Mesendoderm (in vitro differentiated cells): ENCODE results near the gene CCR9.

ENCODE experiments used
- DNase-seq: peaks from one replicate; pipeline ENCODE4 v3.0.0; 2013
- H2AK5ac ChIP-seq: 2 replicates; pipeline ENCODE4 v1.6.1; 2013; ENCODE audit warnings: low read length, inconsistent platforms
- H2BK120ac ChIP-seq: 2 replicates; pipeline ENCODE4 v1.6.1; 2013; ENCODE audit warnings: low read depth, mild to moderate bottlenecking, low read length, moderate library complexity, mixed read lengths
- H2BK15ac ChIP-seq: replicated peaks from 2 replicates; pipeline ENCODE4 v1.6.1; 2013; ENCODE audit warnings: low read depth, mild to moderate bottlenecking, moderate library complexity
- H2BK5ac ChIP-seq: 2 replicates; pipeline ENCODE4 v1.6.1; 2013; ENCODE audit warnings: low read length, inconsistent platforms
- H3K18ac ChIP-seq: 2 replicates; pipeline ENCODE4 v1.6.1; 2013; ENCODE audit warnings: mild to moderate bottlenecking, low read length, mixed read lengths
- H3K23ac ChIP-seq: one replicate; pipeline ENCODE4 v1.6.1; 2013; ENCODE audit warnings: low read length
- H3K27ac ChIP-seq: 2 replicates; pipeline ENCODE4 v1.5.1; 2013; ENCODE audit warnings: low read depth, mild to moderate bottlenecking, inconsistent platforms, low read length, moderate library complexity
- H3K27me3 ChIP-seq: 2 replicates; pipeline ENCODE4 v1.6.1; 2013; ENCODE audit warnings: low read length, control low read depth, mild to moderate bottlenecking, inconsistent platforms; ENCODE audit not compliant: insufficient read depth, poor library complexity
- H3K36me3 ChIP-seq: 2 replicates; pipeline ENCODE4 v1.6.1; 2013; ENCODE audit warnings: low read length, inconsistent platforms; ENCODE audit not compliant: control insufficient read depth, insufficient read depth
- H3K4ac ChIP-seq: one replicate; pipeline ENCODE4 v1.6.1; 2013; ENCODE audit warnings: low read depth, mild to moderate bottlenecking, low read length, moderate library complexity
- H3K4me1 ChIP-seq: 2 replicates; pipeline ENCODE4 v1.6.1; 2013; ENCODE audit warnings: low read depth, low read length, inconsistent platforms; ENCODE audit not compliant: control insufficient read depth
- H3K4me2 ChIP-seq: 2 replicates; pipeline ENCODE4 v1.6.1; 2013; ENCODE audit warnings: low read length
- H3K4me3 ChIP-seq: 2 replicates; pipeline ENCODE4 v1.5.1; 2013; ENCODE audit warnings: mild to moderate bottlenecking, low read length
- H3K56ac ChIP-seq: one replicate; pipeline ENCODE4 v1.6.1; 2013; ENCODE audit warnings: low read length
- H3K79me1 ChIP-seq: 2 replicates; pipeline ENCODE4 v1.6.1; 2013; ENCODE audit warnings: low read length, inconsistent platforms
- H3K79me2 ChIP-seq: 2 replicates; pipeline ENCODE4 v1.6.1; 2013; ENCODE audit warnings: mild to moderate bottlenecking, low read length; ENCODE audit not compliant: control insufficient read depth, insufficient read depth
- H3K9ac ChIP-seq: 2 replicates; pipeline ENCODE4 v1.6.1; 2013; ENCODE audit warnings: low read length, inconsistent platforms
- H4K5ac ChIP-seq: one replicate; pipeline ENCODE4 v1.6.1; 2013; ENCODE audit warnings: low read length
- H4K8ac ChIP-seq: one replicate; pipeline ENCODE4 v1.6.1; 2013; ENCODE audit warnings: low read depth, mild to moderate bottlenecking, control low read depth, low read length, moderate library complexity
- WGBS: extraction: QIAGEN DNeasy Blood & Tissue Kit; methylation state at CpG from one replicate; pipeline ENCODE4 v1.1.7; 2013; ENCODE audit warnings: low lambda C conversion rate, missing lambda C conversion rate; ENCODE audit not compliant: insufficient coverage; ENCODE audit errors: extremely low coverage; 5-methylcytosine and 5-hydroxymethylcytosine counted together

Gene CCR9

DNA sequence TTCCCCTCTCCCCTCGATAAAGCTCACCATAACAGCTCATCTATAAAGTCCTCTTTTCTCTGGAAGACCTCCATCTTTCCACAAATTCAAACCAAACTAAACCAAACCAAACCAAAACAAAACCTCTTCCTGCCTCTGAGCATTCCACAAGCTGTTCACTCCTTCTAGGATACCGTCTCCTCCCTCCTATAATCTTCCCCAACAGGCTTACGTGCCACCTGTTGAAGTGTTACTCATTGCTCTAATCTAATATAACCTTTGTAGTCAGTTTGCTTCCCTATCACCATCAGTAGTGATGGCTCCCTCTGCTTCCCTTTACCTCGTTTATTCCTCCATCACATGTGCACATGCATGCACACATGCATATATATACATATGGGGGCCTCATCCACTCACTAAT, 12.7 kb upstream of the CCR9 start:
- Histone ChIP-seq H3K27ac (no peak overlapping the region), H2BK120ac (no peak overlapping the region), H2BK15ac (no peak overlapping the region), H4K5ac (no peak overlapping the region), H3K9ac (no peak overlapping the region), H3K4me3 (no peak overlapping the region), H3K79me1 (no peaks in the 10 kb centered on the region), H2BK5ac (no peak overlapping the region), H3K36me3 (no peaks in the 10 kb centered on the region), H2AK5ac (no peak overlapping the region), H3K18ac (no peak overlapping the region), H3K27me3 (no peaks in the 10 kb centered on the region), H4K8ac (no peak overlapping the region), H3K4me1 (no peaks in the 10 kb centered on the region), H3K4me2 (no peak overlapping the region), H3K4ac (no peak overlapping the region), H3K79me2 (no peaks in the 10 kb centered on the region), H3K23ac (no peak overlapping the region), H3K56ac (no peak overlapping the region)
- WGBS = no CpG with 5 or more reads among the region's 4 CpGs
- DNase-seq = no peak

DNA sequence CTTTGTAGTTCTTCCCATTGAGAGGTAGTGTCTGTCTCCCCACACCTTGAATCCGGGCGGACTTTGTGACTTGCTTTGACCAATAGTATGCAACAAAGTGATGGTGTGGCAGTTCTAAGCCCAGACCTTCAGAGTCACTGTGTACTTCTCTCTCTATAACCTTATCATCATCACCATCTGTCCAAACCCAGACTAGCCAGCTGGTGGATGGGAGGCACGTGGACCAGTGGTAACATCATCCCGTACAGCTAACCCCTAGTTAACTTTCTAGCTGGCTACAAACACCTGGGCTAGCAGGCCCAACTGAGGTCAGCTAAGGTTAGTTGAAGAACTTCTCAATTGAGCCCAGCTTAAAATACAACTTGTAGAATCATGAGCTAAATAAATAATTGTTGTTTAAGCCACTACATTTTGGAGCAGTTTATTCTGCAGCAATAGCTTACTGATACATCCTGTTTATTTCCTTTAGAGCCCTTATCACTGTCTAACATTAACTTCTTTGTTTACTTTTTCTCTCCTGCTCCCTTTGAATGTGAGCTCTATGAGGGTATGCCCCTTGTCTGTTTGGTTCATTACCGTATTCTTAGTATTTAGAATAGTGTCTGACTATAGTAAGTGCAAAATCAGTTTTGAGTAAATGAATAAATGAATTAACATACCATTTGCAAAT, 11.5 kb upstream of the CCR9 start:
- H3K18ac ChIP-seq = no peak overlapping the region
- H3K4me1 ChIP-seq = no peaks in the 10 kb centered on the region
- H3K4me3 ChIP-seq = no peak overlapping the region
- H2AK5ac ChIP-seq = no peak overlapping the region
- WGBS = no CpG with 5 or more reads among the region's 5 CpGs
- no peak overlapping the region for H3K23ac ChIP-seq
- no peaks in the 10 kb centered on the region for H3K27me3 ChIP-seq
- no peak overlapping the region for H3K56ac ChIP-seq
- H4K5ac ChIP-seq = no peak overlapping the region
- no peak overlapping the region for H3K27ac ChIP-seq
- H2BK15ac ChIP-seq = no peak overlapping the region
- H3K9ac ChIP-seq = no peak overlapping the region
- no peaks in the 10 kb centered on the region for H3K36me3 ChIP-seq
- no peaks in the 10 kb centered on the region for H3K79me1 ChIP-seq
- H3K79me2 ChIP-seq = no peaks in the 10 kb centered on the region
- H4K8ac ChIP-seq = no peak overlapping the region
- H3K4ac ChIP-seq = no peak overlapping the region
- H2BK5ac ChIP-seq = no peak overlapping the region
- H3K4me2 ChIP-seq = no peak overlapping the region
- H2BK120ac ChIP-seq = no peak overlapping the region
- no peak for DNase-seq

DNA sequence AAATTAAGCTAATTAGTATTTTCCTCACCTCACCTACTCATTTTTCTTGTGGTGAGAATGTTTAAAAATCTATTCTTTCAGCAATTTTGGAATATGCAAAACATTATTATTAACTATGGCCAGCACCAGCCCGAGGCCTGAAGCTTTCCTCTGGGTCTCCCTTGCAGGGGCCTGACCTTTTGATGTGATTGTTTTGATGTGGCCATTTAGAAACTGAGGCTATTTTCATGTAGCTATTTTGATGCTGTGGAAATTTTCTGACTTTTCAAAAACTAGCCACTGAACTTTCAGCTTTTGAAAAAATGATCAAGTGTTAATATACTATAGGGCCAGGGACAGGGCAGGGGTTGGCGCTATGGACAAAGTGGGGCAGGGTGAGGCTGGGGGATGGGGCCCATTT, 8.2 kb upstream of the CCR9 start:
- no peak overlapping the region for H3K9ac ChIP-seq
- H2BK120ac ChIP-seq = no peak overlapping the region
- no peak overlapping the region for H4K8ac ChIP-seq
- H2AK5ac ChIP-seq = no peak overlapping the region
- no peak overlapping the region for H3K56ac ChIP-seq
- no peaks in the 10 kb centered on the region for H3K36me3 ChIP-seq
- H3K27ac ChIP-seq = no peak overlapping the region
- no peak overlapping the region for H3K4me2 ChIP-seq
- H3K23ac ChIP-seq = no peak overlapping the region
- no peak overlapping the region for H3K4ac ChIP-seq
- no peak overlapping the region for H3K18ac ChIP-seq
- WGBS = no CpG with 5 or more reads among the region's 2 CpGs
- H3K79me1 ChIP-seq = no peaks in the 10 kb centered on the region
- no peak overlapping the region for H4K5ac ChIP-seq
- H3K4me3 ChIP-seq = no peak overlapping the region
- no peak overlapping the region for H2BK15ac ChIP-seq
- H3K27me3 ChIP-seq = no peaks in the 10 kb centered on the region
- H3K4me1 ChIP-seq = no peaks in the 10 kb centered on the region
- no peak for DNase-seq
- no peak overlapping the region for H2BK5ac ChIP-seq
- no peaks in the 10 kb centered on the region for H3K79me2 ChIP-seq

GRCh38 chr3:45880725-45881077, 5.6 kb upstream of the CCR9 start:
- H3K23ac ChIP-seq = no peak overlapping the region
- no CpG with 5 or more reads among the region's 3 CpGs for WGBS
- no peak overlapping the region for H4K5ac ChIP-seq
- no peak overlapping the region for H3K4me2 ChIP-seq
- H3K36me3 ChIP-seq = no peaks in the 10 kb centered on the region
- no peak overlapping the region for H2BK120ac ChIP-seq
- no peak overlapping the region for H3K4ac ChIP-seq
- no peak overlapping the region for H3K27ac ChIP-seq
- H4K8ac ChIP-seq = no peak overlapping the region
- H2BK15ac ChIP-seq = no peak overlapping the region
- no peaks in the 10 kb centered on the region for H3K79me2 ChIP-seq
- no peaks in the 10 kb centered on the region for H3K79me1 ChIP-seq
- no peak overlapping the region for H3K56ac ChIP-seq
- H2AK5ac ChIP-seq = no peak overlapping the region
- H3K9ac ChIP-seq = no peak overlapping the region
- DNase-seq = no peak
- no peaks in the 10 kb centered on the region for H3K4me1 ChIP-seq
- H2BK5ac ChIP-seq = no peak overlapping the region
- no peaks in the 10 kb centered on the region for H3K27me3 ChIP-seq
- no peak overlapping the region for H3K4me3 ChIP-seq
- H3K18ac ChIP-seq = no peak overlapping the region

GRCh38 chr3:45881078-45882022, 5.0 kb upstream of the CCR9 start:
- H3K23ac ChIP-seq = no peak overlapping the region
- WGBS = no CpG with 5 or more reads among the region's 8 CpGs

More at GRCh38 chr3:45881078-45882022, 5.0 kb upstream of the CCR9 start:
- no peak overlapping the region for H3K27ac ChIP-seq
- no peak overlapping the region for H3K4ac ChIP-seq
- H3K56ac ChIP-seq = no peak overlapping the region
- no peaks in the 10 kb centered on the region for H3K79me1 ChIP-seq
- H2BK5ac ChIP-seq = no peak overlapping the region
- no peak overlapping the region for H2AK5ac ChIP-seq
- no peak overlapping the region for H3K9ac ChIP-seq
- H3K4me1 ChIP-seq = no peaks in the 10 kb centered on the region
- H3K27me3 ChIP-seq = no peaks in the 10 kb centered on the region
- H4K8ac ChIP-seq = no peak overlapping the region
- no peak overlapping the region for H2BK120ac ChIP-seq
- no peaks in the 10 kb centered on the region for H3K79me2 ChIP-seq
- H3K4me3 ChIP-seq = no peak overlapping the region
- no peaks in the 10 kb centered on the region for H3K36me3 ChIP-seq
- no peak overlapping the region for H3K18ac ChIP-seq
- H3K4me2 ChIP-seq = no peak overlapping the region
- DNase-seq = peak; percentile 6
- H4K5ac ChIP-seq = no peak overlapping the region
- no peak overlapping the region for H2BK15ac ChIP-seq
